GF-D8 (cell line): ENCODE data around the gene FLNC.

ENCODE experiments used
- DNase-seq: peaks from one replicate; lab custom pipeline; 2025; lab: John Stamatoyannopoulos, UW

The FLNC gene

DNA sequence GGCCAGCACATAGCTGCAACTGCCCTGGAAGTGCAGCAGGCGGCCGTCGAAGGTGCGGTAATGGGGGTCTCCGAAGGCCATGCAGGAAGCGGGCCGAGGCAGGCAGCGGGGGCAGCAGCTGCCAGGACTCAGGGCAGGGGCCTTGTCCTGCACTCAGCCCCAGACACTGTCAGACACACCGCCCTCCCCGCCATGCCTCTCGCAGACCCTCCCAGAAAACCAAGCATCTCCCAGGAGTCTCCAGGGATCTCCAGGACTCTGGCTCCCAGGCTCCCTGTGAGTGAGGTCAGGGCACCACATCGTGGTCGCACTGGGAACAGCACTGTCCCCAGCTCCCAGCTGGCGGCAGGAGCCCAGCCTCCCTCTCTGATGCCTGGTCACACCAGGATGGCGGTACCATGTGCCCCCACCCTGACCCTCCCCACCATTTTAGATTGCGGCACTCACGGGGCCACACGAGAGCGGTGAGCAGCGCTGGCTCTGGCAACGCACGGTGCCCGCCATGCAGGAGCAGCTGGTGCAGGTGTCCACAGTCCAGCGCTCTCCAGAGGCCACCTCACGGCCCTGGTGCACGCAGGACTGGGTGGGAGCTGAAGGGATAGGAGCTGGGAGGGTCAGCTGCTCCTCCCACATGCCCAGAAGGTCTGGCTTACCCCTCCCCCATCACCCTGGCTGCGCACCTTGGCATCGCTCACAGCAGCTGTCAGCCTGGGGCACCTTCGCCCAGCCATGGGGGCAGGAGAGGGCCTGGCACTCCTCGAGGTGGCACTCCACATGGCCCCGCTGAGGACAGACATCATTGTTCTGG is 49.9 kb downstream of the FLNC start:
- DNase-seq = no peak

DNA sequence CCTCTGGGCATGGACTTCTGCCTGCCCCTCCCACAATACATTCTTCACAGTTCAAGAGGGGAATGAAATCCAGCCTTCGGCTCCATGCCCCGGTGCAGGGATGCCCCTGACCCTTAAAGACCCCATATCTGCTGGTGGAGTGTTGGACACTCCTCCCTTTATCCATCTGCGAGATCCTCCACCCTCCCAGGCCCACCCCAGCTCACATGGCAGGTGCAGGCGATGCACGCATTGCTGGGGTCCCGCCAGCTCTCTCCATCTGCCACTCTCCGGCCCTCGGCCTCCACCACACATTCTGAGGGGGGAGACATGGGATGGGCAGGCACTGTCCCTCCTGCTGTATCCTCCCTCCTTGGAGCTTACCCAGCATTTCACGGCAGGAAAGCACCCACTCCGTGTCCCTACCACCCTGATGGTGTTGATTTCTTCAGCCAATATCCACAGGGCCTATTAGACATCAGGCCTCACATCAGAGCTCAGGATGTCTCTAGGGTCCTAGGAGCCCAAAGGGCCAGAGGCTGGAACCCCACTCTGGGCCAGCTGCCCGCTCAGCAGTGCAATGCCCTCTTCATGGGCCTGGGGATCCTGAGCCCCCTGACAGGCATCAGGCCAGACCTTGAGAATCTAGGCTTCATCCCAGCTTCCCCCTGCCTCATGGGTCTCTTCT is 50.7 kb downstream of the FLNC start:
- DNase-seq = no peak

DNA sequence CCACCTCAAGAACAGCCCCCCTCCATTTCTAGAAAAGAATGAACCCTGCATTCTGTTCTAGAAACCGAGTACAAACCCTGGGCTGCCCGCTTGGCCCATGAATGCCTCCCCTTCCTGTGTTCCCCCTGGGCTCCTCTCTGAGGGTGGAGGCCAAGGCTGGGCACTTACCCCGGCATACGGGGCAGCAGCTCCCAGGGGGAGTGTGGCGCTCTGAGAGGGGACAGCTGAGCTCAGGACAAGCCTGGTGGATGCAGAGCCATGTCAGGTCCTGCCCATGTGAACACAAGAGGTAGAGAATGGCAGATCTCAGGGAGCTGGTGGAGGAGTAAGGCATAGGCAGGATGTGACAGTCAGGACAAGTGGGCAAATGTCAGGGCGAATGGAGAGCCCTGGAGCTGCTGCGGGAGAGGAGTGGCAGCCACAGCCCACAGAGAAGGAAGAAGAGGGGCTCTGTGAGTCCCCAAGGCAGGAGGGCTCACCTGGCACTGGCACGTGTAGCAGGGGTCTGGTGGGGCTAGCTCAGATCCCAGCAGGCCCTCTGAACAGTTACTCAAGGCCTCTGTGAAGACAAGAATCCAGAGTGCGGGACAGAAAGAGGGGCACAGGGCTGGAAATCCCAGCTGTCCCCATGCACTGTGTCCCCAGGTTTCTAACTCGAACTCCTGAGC is 51.4 kb downstream of the FLNC start:
- no peak for DNase-seq

DNA sequence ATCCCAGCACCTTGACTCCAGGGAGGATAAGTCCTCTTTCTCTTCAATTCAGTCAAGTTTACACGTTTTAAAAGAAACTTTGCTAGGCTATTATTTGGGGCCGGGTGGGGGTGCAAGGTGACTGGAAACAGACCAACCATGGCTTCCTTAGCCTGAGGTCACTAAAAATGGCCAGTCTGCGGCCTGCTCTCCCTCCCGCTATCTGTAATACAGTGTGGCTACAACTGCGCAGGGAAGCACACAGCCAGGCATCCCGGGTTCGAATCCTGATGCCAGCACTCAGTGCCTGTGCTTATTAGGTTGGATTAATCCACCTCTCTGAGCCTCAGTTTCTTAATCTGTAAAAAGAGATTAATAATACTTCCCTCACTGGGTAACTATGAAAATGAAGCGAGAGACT is 51.9 kb downstream of the FLNC start:
- DNase-seq = no peak

DNA sequence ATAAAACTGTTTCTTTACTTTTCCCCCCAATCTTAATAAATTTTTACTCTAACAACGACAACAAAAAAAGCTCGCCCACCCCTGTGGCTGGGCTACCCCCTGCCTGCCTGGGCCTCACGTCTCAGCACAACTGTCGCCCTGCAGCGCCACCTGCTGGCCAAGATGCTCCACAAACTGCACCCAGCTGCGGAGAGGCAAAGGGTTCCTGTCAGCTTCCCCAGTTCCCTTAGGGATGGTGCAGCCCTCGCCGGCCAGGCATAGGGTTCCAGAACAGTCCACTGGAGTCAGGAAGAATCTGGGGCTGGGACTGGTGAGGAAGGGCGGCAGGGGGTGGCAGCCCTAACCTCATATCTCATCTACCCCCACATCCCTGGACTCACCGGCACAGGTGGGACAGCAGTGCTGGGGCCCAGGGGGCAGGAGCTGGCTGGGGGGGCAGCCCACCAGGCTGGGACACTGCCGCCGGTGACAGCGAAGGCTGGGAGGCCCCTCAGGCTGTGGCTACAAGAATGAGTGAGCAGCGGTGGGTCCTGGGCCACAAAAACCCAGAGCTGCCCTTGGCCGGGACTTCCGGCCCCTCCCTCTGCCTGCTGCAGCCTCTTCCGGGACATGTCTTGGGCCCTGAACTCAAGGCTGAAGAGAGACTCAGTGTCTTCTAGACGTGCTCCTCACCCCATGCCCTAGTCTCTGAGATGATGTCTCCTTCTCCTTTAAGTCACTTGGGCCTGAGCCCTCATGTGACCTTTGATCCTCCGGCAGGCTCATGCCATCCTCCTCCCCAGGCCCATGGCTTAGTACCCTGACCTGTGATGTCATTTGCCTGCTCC is 53.6 kb downstream of the FLNC start:
- DNase-seq = peak; percentile 7

DNA sequence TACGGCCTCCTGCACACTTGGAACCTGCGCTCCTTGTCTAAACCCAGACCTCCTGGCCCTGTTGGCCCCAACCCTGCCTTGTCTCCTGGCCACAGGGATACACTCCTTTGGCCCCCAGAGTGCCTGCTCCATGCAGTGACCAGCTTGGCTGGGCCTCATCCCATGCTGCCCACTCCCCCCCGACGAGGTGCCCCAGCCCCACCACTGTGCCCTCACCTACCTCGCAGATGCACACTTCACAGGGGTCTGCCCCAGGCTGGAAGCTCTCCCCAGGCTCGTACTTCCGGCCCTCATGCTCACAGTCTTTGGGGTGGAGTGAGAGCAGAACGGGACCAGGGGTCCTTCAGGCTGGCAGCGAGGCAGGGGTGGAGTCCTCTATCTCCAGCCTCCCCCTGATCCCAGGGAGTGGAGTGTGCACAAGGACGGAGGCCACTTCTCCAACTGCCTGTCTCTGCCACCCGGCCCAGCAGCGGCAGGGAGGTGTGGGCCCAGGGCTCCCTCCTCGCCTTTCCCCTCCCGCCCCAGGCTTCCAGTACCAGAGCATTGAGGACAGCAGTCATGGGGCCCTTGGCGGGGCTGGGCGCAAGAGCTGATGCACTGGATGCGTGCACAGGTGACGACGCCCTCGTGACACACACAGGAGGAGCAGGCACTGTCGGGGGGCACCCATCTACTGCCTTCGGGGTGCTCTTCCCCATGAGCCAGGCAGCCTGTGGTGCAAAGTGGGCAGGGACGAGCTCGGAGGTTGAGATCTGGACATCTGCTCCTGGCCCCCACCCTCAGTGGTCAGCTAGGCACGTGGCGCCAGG is 54.6 kb downstream of the FLNC start:
- DNase-seq = no peak

DNA sequence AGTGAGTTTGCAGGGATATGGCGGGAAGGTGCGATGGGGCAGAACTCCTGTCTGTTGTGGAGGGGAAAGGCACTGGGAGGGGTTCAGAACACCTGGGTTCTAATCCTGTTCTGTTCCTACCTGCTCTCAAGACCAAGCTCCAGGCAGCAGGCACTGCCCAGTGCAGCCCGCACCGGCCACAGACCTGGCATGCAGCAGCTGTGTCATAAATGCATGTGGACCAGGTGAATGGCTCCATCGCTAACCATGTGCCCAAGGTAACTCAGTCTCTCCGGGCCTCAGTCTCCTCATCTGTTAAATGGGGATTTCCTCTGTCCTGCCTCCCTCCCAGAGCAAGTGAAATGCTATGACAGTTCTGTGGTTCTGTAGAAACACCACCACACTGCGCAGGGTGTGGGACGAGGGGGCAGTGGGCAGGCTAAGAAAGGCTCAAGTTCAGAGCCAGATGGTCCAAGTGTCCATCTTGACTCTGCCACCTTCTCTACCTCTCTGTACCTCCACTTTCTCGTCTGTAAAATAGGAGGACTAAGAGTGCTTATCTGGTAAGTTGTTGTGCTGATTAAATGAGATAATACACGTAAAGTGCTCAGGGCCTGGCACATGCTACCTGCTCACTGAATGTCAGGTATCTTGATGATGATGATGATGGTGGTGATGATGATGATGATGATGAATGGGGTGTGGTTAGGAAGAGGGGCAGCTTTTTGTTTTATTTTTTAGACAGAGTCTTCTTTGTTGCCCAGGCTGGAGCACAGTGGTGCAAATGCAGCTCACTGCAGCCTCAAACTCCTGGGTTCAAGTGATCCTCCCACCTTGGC is 55.4 kb downstream of the FLNC start:
- no peak for DNase-seq

DNA sequence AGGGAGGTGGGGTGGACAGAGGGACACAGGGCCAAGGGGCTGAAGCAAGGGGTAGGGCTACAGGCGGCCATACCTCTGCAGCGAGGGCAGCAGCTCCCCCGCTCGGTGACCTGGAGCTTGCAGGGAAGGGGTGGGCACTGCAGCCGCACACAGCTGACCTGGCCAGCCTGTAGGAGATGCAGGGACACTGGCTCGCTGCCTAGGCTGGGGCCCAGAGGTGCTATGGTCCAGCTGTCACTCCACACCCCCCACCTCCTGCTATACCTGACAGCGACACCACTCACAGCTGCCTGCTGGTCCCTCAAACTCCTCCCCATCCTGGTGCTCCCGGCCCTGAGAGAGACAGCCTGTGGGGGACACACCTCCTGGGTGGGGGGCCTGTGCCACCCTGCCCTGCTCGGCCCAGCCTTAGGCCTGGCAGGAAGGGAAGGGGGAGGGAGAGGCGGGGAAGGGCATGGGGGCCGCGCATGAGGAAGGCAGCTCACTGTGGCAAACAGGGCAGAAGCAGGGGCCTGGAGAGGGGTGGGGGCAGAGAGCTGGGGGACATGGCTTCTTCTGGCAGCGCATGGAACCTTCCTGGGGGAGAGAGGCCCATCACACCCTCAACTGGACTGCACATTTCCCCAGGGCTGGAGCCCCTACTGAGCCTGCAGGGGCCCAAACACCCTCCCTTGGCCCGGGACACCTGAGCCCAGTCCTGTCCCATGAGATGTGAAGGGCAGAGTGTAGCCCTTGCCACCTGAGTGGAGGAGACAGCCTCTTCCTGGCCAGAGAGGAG is 56.4 kb downstream of the FLNC start:
- DNase-seq = no peak

DNA sequence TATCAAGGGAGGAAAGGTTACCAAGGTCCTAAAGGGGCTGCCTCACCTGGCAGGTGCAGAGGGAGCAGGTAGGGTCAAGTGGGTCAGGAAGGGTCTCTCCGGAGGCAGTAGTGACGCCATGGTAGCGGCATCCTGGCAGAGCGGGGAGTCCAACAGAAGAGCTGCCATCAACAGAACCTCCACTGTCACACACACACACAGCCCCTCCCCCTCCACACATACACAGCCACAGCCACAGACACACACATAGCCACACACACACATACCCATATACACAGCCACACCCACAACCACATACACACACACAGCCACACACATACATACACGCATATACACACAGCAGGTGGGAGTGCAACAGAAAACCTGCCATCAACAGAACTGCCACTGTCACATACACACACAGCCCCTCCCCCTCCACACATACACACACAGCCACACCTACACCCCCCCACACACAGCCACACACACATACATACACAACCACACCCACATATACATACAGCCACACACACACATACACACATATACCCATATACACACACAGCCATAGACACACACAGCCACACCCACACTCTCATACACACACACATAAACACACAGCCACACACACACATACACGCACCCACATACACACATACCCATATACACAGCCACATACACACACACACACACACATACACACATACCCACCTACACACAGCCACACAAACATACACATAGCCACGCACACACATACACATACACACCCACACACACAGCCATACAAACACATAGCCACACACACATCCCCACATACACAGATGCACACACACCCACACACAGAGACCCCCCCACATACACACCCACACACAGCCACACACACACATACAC is 57.2 kb downstream of the FLNC start:
- DNase-seq = no peak

DNA sequence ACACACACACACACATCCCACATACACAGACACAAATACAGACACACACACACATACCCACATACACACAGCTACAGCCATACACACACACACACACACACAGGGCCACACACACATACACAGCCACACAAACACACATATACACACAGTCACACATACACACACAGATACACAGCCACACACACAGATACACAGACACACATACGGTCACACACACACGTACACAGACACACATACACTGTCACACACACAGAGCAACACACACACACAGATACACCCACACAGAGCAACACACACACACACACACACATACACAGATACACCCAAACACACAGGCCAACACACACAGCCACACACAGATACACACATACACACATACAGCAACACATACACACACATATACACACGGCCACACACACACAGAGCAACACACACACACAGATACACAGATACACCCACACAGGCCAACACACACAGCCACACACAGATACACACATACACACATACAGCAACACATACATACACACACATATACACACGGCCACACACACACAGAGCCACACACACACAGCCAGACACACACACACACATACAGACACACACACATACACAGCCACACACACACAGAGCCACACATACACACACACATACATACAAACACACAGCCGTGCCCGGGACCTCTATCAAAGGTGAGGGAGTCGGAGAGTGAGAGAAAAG is 58.0 kb downstream of the FLNC start:
- DNase-seq = no peak

DNA sequence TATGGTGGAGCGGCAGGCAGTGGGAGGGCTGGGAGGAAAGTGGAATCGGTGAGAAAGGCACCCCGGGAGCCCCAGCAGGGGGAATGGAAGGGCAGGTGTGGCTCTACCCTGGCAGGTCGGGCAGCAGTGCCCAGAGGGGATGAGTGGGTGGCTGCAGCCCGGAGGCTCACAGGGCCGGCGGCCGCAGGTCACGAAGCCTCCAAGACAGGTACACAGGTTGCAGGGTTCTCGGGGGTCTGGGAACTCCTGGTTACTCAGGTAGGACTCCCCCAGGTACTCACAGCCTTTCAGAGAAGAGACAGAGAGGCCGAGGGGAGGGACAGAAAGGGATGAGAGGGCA is 58.5 kb downstream of the FLNC start:
- no peak for DNase-seq

DNA sequence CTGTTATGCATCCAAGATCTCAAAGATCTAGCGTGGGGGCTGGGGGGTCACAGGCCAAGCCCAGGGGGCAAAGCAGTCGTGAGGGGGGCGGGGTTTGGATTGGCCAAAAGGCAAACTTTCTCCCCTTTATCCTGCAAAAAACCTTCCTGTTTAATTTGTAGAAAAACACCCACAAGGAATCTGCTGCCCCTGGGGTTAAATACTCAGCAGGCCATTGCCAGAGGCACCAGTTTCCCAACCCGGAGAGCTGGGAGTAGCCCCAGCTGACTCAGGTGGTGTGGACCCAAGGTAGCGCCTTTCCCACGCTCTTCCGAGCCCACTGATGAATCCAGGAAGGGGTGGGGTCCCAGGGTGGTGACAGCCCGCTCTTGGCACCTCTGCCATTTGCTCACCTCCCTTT is 58.9 kb downstream of the FLNC start:
- DNase-seq = no peak

DNA sequence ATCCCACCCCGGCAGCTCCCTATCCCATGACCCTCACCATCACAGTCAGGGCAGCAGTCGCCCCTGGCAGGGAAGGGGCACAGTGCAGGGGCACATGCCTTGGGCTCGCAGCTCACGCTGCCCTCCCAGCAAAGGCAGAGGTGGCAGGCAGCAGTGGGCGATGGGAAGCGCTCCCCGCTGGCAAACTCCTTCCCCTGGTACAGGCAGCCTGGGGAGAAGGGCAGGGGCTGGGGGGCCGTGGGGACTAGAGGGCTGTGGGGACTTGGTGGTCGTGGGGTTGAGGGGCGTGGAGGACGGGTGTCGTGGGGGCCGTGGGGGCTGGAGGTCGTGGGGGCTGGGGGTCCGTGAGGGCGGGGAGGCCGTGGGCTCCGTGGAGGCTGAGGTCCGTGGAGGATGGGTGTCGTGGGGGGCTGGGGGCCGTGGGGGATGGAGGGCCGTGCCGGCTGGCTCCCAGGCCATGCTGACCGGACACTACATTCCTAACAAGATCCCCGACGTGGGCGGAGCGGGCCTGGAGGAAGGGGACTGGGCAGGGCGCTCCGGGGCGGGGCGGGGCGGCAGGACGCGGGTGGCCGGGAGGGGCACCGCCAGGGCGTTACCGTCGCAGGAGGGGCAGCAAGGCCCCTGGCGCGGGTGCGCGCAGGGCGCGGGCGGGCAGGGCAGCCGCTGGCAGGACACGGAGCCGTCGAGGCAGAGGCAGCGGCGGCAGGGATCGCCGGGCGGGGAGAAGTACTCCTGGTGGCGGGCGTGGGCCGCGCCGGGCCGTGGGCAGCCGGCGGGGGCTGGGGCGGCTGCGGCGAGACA is 60.3 kb downstream of the FLNC start:
- DNase-seq = no peak

DNA sequence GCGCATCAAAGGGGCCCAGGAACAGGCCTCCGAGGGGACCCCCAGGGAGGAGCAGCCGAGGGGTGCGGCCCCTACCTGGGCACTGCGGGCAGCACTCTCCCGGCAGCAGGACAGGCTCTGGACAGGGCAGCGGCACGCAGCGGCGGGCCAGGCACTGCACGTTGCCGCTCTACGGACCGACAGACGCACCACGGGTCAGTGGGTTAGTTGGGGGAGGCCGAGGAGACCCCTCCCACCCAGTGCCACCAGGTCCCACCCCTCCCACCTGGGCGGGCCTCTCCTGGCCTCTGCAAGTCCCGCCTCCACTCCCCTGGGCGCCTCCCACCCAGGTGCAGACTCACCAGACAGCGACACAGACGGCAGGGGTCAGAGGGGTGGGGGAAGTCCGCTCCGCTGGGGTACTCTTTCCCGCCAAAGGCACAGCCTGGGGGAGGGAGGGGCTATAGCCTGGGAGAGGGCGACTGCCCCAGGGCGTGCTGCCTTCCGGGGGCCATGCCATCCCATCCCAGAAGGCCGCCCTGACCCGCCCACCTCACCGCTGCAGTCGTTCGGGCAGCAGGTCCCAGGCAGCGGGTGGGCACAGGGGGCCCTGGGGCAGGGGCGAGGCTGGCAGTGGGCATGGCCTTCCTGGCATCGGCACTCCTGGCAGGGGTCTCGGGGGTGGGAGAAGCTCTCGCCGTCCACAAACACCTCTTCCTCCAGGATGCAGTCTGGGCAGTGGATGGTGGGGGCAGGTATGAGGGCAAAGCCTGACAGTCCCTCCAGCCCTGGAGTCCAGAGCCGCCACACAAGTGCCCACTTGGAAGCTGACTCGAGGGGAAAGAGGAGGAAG is 61.1 kb downstream of the FLNC start:
- no peak for DNase-seq

DNA sequence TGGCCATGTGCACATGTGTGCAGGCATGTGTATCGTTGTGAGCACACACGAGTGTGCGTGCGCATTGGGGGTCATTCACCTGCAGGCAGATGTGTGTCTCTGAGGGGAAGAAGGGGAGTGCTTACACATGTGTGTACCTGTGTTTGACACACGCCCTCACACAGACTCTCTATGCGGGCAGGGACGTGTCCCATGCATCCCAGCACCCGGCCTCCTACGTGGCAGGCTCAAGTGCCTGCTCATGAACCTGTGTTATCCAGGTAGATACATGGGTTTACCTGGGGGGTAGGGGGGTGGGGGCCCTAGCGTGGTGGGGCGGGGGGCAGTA is 61.7 kb downstream of the FLNC start:
- no peak for DNase-seq

DNA sequence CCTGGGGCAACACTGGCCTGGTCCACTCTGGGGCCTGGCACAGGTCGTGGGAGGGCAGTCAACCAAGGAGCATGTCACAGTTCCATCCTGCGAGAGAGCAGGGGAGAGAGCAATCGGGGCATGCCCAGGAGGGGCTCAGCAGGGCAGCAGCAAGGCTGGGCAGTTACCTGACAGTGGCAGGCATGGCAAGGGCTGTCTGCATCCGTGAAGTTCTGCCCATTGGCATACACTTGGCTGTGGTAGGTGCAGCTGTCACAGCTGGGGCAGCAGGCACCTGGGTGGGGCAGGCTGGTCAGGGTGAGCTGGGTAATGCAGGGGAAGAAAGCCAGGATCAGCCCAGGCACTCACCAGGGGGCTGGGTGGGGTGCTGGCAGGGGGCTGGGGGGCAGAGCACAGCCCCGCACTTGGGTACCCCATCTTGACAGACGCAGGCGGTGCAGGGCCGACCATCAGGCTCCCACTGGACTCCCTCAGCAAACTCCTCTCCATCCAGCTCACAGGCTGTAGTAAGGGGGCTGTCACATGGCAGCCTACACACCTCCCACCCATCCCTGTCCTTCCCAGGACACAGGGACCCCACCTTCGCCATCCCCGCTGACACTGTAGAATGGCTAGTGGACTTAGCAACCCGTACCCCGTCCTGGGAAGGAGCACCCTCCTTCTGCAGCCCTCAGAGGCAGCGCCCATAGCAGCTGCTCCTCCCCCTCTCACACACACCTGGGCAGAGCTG is 62.5 kb downstream of the FLNC start:
- DNase-seq = no peak
